GM19193 (cell line): ENCODE data around the gene HCRT.

ENCODE experiments used
- POLR2A ChIP-seq: IDR thresholded peaks from 4 replicates; pipeline ENCODE4 v1.6.1; 2011; ENCODE audit not compliant: insufficient read depth, insufficient read length; ENCODE audit errors: extremely low read depth

Gene HCRT

GRCh38 chr17:42135151-42135550, 50.1 kb downstream of the HCRT start:
- no peak for TF ChIP-seq POLR2A
